ENCODE data around the gene WDTC1.

The WDTC1 gene

DNA sequence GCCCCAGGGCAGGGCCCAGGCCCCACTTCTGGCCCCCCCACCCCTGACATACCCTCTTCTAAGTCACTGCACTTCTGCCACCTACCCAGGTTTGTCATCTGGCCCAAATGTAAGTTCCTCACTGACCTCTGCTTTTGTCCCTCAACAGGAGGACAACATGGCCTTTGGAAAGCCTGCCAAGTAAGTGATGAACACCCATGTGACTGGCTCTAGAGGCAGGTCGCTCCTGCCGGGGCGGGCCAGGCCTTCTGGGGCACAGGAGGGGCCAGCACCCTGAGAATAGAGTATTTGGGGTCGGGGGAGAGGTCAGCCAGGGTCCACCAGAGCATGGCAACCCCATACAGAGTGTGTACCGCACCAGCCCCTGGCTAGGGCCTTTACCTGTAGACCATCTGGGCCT lies 97.5 kb downstream of the WDTC1 start:
- H4K20me1 ChIP-seq (ENCODE audit: insufficient read depth, low read length): no peaks in the 10 kb centered on the region
- H3K27me3 ChIP-seq (replicated peaks; ENCODE audit: insufficient read depth, low read length): no peaks in the 10 kb centered on the region
- H3K4me1 ChIP-seq (ENCODE audit: low read length): no peaks in the 10 kb centered on the region
- TF ChIP-seq, protein P1, sequence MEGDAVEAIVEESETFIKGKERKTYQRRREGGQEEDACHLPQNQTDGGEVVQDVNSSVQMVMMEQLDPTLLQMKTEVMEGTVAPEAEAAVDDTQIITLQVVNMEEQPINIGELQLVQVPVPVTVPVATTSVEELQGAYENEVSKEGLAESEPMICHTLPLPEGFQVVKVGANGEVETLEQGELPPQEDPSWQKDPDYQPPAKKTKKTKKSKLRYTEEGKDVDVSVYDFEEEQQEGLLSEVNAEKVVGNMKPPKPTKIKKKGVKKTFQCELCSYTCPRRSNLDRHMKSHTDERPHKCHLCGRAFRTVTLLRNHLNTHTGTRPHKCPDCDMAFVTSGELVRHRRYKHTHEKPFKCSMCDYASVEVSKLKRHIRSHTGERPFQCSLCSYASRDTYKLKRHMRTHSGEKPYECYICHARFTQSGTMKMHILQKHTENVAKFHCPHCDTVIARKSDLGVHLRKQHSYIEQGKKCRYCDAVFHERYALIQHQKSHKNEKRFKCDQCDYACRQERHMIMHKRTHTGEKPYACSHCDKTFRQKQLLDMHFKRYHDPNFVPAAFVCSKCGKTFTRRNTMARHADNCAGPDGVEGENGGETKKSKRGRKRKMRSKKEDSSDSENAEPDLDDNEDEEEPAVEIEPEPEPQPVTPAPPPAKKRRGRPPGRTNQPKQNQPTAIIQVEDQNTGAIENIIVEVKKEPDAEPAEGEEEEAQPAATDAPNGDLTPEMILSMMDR (IDR thresholded peaks at IDR 0.05; ENCODE audit: low read length): no peak
- TF ChIP-seq EZH2 (optimal IDR thresholded peaks at IDR 0.05; ENCODE audit: low read depth, low read length) (no peak), EZH2phosphoT487 (IDR thresholded peaks at IDR 0.05; ENCODE audit: low read length) (no peak)
- H3K79me2 ChIP-seq (ENCODE audit: low read length): peaks cover 45% of the 10 kb centered on the region
- H3K9me2 ChIP-seq (replicated peaks; ENCODE audit: insufficient read depth, low read length): no peaks in the 10 kb centered on the region
- no peak overlapping the region for H3K4me2 ChIP-seq (ENCODE audit: low read depth, low read length)
- no peak for DNase-seq
- no peak overlapping the region for H3K27ac ChIP-seq (ENCODE audit: low read length)
- no peaks in the 10 kb centered on the region for H3F3A ChIP-seq (ENCODE audit: insufficient read depth, low read length)
- no peaks in the 10 kb centered on the region for H3K9me3 ChIP-seq (replicated peaks; ENCODE audit: insufficient read depth, low read length)
- H3K36me3 ChIP-seq (replicated peaks; ENCODE audit: insufficient read depth, low read length): no peaks in the 10 kb centered on the region; the same call in 1 of the 2 replicates
- H2AFZ ChIP-seq (ENCODE audit: low read length): no peak overlapping the region
- no peak overlapping the region for H3K9ac ChIP-seq (ENCODE audit: low read length)
- H3K4me3 ChIP-seq (ENCODE audit: low read length): no peak overlapping the region

DNA sequence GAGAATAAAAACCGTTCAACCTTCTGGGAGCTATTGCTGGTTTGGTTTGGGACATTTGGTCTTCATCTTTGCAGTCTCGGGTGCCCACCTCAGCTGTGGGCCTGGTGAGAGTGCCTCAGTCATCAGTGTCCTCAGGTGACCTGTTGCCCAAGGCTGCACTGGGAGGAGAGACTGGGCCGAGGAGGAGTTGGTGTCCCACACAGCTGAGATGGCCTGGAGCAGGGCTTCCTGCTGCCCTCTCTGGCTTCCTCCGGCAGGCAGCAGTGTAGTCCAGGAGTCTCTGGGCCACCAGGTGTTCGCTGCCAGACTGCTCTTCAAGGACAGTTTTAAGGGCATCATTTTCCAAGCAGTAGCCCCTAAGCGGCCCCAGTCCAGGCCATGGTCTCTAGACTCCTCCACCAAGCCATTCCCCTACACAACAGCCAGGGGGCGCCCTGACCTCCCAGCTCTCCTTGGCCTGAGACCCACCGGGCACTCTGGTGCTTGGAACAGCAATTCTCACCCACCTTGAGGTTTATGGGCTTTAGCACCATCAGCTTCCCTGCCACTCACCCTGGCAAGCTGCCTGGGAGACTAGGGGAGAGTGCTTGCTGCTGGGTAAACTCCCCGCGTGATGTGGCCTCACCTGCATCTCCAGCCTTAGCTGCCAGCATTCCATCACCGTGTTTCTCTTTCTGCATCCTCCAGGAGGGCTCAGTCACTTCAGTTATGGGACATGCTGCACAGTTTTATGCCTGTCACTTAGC lies 98.3 kb downstream of the WDTC1 start:
- Histone ChIP-seq H4K20me1 (ENCODE audit: insufficient read depth, low read length) (no peaks in the 10 kb centered on the region), H3K79me2 (ENCODE audit: low read length) (peaks cover 38% of the 10 kb centered on the region), H3K27ac (ENCODE audit: low read length) (no peak overlapping the region), H3K9me2 (replicated peaks; ENCODE audit: insufficient read depth, low read length) (no peaks in the 10 kb centered on the region), H3F3A (ENCODE audit: insufficient read depth, low read length) (no peaks in the 10 kb centered on the region), H3K9me3 (replicated peaks; ENCODE audit: insufficient read depth, low read length) (no peaks in the 10 kb centered on the region), H3K4me2 (ENCODE audit: low read depth, low read length) (no peak overlapping the region), H3K27me3 (replicated peaks; ENCODE audit: insufficient read depth, low read length) (no peaks in the 10 kb centered on the region), H3K36me3 (replicated peaks; ENCODE audit: insufficient read depth, low read length) (no peaks in the 10 kb centered on the region; the same call in 1 of the 2 replicates), H3K4me1 (ENCODE audit: low read length) (no peaks in the 10 kb centered on the region), H3K4me3 (ENCODE audit: low read length) (no peak overlapping the region), H3K9ac (ENCODE audit: low read length) (no peak overlapping the region), H2AFZ (ENCODE audit: low read length) (no peak overlapping the region)
- no peak for TF ChIP-seq EZH2phosphoT487 (IDR thresholded peaks at IDR 0.05; ENCODE audit: low read length)
- TF ChIP-seq, protein P1 (IDR thresholded peaks at IDR 0.05; ENCODE audit: low read length): peak; percentile 73
- no peak for TF ChIP-seq EZH2 (optimal IDR thresholded peaks at IDR 0.05; ENCODE audit: low read depth, low read length)
- peak; percentile 16 for DNase-seq

DNA sequence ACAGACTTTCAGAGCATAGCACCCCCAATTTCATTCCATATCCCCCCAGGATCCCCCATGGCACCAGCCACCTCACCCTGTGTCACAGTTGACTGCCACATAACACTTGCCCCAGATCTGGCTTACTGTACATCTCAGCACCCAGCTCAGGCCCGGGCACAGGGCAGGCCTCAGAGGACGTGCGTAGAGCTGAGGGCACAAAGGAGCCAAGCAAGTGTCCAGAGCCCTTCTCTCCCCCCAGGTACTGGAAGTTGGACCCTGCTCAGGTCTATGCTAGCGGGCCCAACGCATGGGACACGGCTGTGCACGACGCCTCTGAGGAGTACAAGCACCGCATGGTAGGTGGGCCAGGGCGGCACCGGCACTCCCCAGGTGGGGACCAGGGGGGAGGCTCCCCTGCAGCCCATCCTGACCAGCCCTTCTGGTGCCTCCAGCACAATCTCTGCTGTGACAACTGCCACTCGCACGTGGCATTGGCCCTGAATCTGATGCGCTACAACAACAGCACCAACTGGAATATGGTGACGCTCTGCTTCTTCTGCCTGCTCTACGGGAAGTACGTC lies 99.4 kb downstream of the WDTC1 start:
- Histone ChIP-seq H3K4me3 (ENCODE audit: low read length) (no peak overlapping the region), H3K9me2 (replicated peaks; ENCODE audit: insufficient read depth, low read length) (no peaks in the 10 kb centered on the region), H3K9me3 (replicated peaks; ENCODE audit: insufficient read depth, low read length) (no peaks in the 10 kb centered on the region), H4K20me1 (ENCODE audit: insufficient read depth, low read length) (no peaks in the 10 kb centered on the region), H3K27me3 (replicated peaks; ENCODE audit: insufficient read depth, low read length) (no peaks in the 10 kb centered on the region), H3K79me2 (ENCODE audit: low read length) (peaks cover 28% of the 10 kb centered on the region), H3K27ac (ENCODE audit: low read length) (no peak overlapping the region), H3K4me2 (ENCODE audit: low read depth, low read length) (no peak overlapping the region), H3K9ac (ENCODE audit: low read length) (no peak overlapping the region), H3F3A (ENCODE audit: insufficient read depth, low read length) (no peaks in the 10 kb centered on the region), H2AFZ (ENCODE audit: low read length) (no peak overlapping the region), H3K36me3 (replicated peaks; ENCODE audit: insufficient read depth, low read length) (no peaks in the 10 kb centered on the region; the same call in 1 of the 2 replicates), H3K4me1 (ENCODE audit: low read length) (no peaks in the 10 kb centered on the region)
- DNase-seq: no peak
- no peak for TF ChIP-seq EZH2 (optimal IDR thresholded peaks at IDR 0.05; ENCODE audit: low read depth, low read length)
- no peak for TF ChIP-seq EZH2phosphoT487 (IDR thresholded peaks at IDR 0.05; ENCODE audit: low read length)
- TF ChIP-seq, protein P1 (IDR thresholded peaks at IDR 0.05; ENCODE audit: low read length): no peak

Data from MM.1S (cell line).